HG03139 (cell line): ENCODE data around the gene PPP2R2B.
"Not testable (repeated sequence)": the region's sequence is repeated elsewhere in the genome, so short reads cannot be mapped to it uniquely, and the experiment has no call there.

ENCODE experiments used
- ATAC-seq: cut with Tn5 transposase; IDR thresholded peaks from one replicate; pipeline ENCODE4 v1.9.1; 2021; ENCODE audit not compliant: unreplicated experiment

PPP2R2B gene

GRCh38 chr5:146622391-146622790, 256.2 kb downstream of the PPP2R2B start:
- no peak for ATAC-seq

- ATAC-seq, result no peak
These were observed 257.9 kb downstream of the PPP2R2B start for GRCh38 chr5:146620669-146621051.

- no peak for ATAC-seq
These were observed 258.4 kb downstream of the PPP2R2B start for GRCh38 chr5:146620031-146620668.

- ATAC-seq, result no peak
These were observed 260.1 kb downstream of the PPP2R2B start for GRCh38 chr5:146618434-146618833.

- ATAC-seq, result not testable (repeated sequence)
These were observed 268.8 kb downstream of the PPP2R2B start for GRCh38 chr5:146609731-146610130.

GRCh38 chr5:146607659-146608332, 270.8 kb downstream of the PPP2R2B start:
- no peak for ATAC-seq

GRCh38 chr5:146606893-146607292, 271.7 kb downstream of the PPP2R2B start:
- no peak for ATAC-seq

- no peak for ATAC-seq
These were observed 278.2 kb downstream of the PPP2R2B start for GRCh38 chr5:146600376-146600775.

GRCh38 chr5:146599261-146599660, 279.3 kb downstream of the PPP2R2B start:
- ATAC-seq, result no peak

- no peak for ATAC-seq
These were observed 283.5 kb downstream of the PPP2R2B start for GRCh38 chr5:146595088-146595487.

GRCh38 chr5:146592352-146592751, 286.2 kb downstream of the PPP2R2B start:
- ATAC-seq, result no peak

GRCh38 chr5:146589028-146589345, 289.6 kb downstream of the PPP2R2B start:
- no peak for ATAC-seq

GRCh38 chr5:146588331-146589027, 290.1 kb downstream of the PPP2R2B start:
- no peak for ATAC-seq

- no peak for ATAC-seq
These were observed 291.8 kb downstream of the PPP2R2B start for GRCh38 chr5:146586752-146587151.

GRCh38 chr5:146584750-146585149, 293.8 kb downstream of the PPP2R2B start:
- ATAC-seq, result no peak

GRCh38 chr5:146582051-146582596, 296.4 kb downstream of the PPP2R2B start:
- no peak for ATAC-seq

- ATAC-seq, result no peak
These were observed 298.3 kb downstream of the PPP2R2B start for GRCh38 chr5:146580237-146580636.

- ATAC-seq, result no peak
These were observed 303.8 kb downstream of the PPP2R2B start for GRCh38 chr5:146574713-146575112.

- ATAC-seq, result no peak
These were observed 310.4 kb downstream of the PPP2R2B start for GRCh38 chr5:146568161-146568560.

- ATAC-seq, result peak; percentile 92
These were observed 312.7 kb downstream of the PPP2R2B start for GRCh38 chr5:146565764-146566367.

- no peak for ATAC-seq
These were observed 314.4 kb downstream of the PPP2R2B start for GRCh38 chr5:146564007-146564762.
